ENCODE data around the gene LRP2.

- TF ChIP-seq EGR1 (IDR thresholded peaks at IDR 0.05; ENCODE audit: low read depth in 2 of 2) (no peak), CTCF (IDR thresholded peaks at IDR 0.05; ENCODE audit: low read depth, low read length, missing input control) (no peak), GABPA (IDR thresholded peaks at IDR 0.05 in 1 of 2, conservative IDR thresholded peaks at IDR 0.05 in 1 of 2) (no peak), ATF3 (IDR thresholded peaks at IDR 0.05) (no peak), ZBTB33 (IDR thresholded peaks at IDR 0.05) (no peak), RAD21 (IDR thresholded peaks at IDR 0.05) (no peak), MAX (IDR thresholded peaks at IDR 0.05) (no peak), YY1 (IDR thresholded peaks at IDR 0.05) (no peak), REST (IDR thresholded peaks at IDR 0.05) (no peak)
Observed at GRCh38 chr2:169159686-169160085, 202.6 kb downstream of the LRP2 start.

Data from liver (tissue), 3 donors.